Measurements from ENCODE around the gene EBI3. TPM values are rescaled to one million over a fixed set of nuclear protein-coding genes. Genes with fewer than 3 reads are reported as not detected.

EBI3 gene
- total and polyA plus RNA-seq, 2 of the 13 experiments (the other 11 are each of a cell fraction or from before 2014, with no cell fraction given), result 3.4 TPM; not detected in 1

DNA sequence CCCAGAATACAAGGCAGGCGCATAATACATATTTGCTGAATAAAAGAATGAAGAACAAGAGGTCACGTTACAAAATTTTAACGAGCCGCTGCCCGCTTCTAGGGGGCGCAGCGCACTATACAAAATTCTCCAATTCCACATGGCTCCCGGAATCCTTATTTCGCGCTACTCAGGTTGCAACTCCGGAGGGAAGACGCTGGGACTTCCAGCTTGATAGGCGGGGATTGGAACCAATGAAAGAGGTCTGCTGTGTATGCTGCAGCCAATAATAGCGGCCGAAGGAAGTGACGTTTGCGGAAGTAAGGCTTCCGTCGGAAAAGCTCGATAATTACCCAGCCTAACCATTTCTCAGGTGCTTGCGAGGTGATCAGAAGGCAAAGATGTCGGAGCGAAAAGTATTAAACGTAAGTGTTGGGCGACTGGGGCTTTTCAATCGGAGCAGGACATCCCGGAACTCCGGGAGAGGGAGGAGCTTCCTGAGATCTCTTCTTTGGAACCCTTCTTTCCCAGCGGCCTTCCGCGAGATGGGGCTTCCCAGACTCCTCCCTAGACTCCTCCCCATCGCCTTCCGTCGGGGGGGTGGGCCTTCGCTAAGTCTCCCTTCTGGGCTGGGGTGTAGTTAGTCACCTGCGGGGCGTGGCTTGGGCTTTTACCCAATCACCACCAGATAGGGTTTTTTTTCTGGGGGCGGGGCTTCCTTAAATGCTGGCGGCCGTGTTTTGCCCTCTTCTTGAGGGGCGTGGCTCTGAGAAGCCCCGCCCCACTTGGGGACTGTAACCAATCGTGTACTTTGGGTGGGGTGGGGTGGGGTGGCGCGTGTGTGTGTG lies 17.7 kb downstream of the EBI3 start, which contains the start of gene YJU2 (continued):
- TF ChIP-seq, protein P1, sequence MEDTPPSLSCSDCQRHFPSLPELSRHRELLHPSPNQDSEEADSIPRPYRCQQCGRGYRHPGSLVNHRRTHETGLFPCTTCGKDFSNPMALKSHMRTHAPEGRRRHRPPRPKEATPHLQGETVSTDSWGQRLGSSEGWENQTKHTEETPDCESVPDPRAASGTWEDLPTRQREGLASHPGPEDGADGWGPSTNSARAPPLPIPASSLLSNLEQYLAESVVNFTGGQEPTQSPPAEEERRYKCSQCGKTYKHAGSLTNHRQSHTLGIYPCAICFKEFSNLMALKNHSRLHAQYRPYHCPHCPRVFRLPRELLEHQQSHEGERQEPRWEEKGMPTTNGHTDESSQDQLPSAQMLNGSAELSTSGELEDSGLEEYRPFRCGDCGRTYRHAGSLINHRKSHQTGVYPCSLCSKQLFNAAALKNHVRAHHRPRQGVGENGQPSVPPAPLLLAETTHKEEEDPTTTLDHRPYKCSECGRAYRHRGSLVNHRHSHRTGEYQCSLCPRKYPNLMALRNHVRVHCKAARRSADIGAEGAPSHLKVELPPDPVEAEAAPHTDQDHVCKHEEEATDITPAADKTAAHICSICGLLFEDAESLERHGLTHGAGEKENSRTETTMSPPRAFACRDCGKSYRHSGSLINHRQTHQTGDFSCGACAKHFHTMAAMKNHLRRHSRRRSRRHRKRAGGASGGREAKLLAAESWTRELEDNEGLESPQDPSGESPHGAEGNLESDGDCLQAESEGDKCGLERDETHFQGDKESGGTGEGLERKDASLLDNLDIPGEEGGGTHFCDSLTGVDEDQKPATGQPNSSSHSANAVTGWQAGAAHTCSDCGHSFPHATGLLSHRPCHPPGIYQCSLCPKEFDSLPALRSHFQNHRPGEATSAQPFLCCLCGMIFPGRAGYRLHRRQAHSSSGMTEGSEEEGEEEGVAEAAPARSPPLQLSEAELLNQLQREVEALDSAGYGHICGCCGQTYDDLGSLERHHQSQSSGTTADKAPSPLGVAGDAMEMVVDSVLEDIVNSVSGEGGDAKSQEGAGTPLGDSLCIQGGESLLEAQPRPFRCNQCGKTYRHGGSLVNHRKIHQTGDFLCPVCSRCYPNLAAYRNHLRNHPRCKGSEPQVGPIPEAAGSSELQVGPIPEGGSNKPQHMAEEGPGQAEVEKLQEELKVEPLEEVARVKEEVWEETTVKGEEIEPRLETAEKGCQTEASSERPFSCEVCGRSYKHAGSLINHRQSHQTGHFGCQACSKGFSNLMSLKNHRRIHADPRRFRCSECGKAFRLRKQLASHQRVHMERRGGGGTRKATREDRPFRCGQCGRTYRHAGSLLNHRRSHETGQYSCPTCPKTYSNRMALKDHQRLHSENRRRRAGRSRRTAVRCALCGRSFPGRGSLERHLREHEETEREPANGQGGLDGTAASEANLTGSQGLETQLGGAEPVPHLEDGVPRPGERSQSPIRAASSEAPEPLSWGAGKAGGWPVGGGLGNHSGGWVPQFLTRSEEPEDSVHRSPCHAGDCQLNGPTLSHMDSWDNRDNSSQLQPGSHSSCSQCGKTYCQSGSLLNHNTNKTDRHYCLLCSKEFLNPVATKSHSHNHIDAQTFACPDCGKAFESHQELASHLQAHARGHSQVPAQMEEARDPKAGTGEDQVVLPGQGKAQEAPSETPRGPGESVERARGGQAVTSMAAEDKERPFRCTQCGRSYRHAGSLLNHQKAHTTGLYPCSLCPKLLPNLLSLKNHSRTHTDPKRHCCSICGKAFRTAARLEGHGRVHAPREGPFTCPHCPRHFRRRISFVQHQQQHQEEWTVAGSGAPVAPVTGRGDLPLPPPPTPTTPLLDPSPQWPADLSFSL (CRISPR knock-in tag; IDR thresholded peaks at IDR 0.05), result no peak
- no peak for TF ChIP-seq KLF9 (CRISPR knock-in tag; IDR thresholded peaks at IDR 0.05; ENCODE audit: low read depth)
- no peak for TF ChIP-seq FOXP1 (IDR thresholded peaks at IDR 0.05)
- TF ChIP-seq FOXP1 (CRISPR knock-in tag; IDR thresholded peaks at IDR 0.05), result peak; percentile 38; the same call in 1 of the 2 replicates
- TF ChIP-seq, protein P2, sequence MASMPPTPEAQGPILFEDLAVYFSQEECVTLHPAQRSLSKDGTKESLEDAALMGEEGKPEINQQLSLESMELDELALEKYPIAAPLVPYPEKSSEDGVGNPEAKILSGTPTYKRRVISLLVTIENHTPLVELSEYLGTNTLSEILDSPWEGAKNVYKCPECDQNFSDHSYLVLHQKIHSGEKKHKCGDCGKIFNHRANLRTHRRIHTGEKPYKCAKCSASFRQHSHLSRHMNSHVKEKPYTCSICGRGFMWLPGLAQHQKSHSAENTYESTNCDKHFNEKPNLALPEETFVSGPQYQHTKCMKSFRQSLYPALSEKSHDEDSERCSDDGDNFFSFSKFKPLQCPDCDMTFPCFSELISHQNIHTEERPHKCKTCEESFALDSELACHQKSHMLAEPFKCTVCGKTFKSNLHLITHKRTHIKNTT (CRISPR knock-in tag; IDR thresholded peaks at IDR 0.05), result no peak
- TF ChIP-seq, protein P3, sequence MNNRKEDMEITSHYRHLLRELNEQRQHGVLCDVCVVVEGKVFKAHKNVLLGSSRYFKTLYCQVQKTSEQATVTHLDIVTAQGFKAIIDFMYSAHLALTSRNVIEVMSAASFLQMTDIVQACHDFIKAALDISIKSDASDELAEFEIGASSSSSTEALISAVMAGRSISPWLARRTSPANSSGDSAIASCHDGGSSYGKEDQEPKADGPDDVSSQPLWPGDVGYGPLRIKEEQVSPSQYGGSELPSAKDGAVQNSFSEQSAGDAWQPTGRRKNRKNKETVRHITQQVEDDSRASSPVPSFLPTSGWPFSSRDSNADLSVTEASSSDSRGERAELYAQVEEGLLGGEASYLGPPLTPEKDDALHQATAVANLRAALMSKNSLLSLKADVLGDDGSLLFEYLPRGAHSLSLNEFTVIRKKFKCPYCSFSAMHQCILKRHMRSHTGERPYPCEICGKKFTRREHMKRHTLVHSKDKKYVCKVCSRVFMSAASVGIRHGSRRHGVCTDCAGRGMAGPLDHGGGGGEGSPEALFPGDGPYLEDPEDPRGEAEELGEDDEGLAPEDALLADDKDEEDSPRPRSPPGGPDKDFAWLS (CRISPR knock-in tag; IDR thresholded peaks at IDR 0.05; ENCODE audit: borderline replicate concordance), result no peak
- no peak for TF ChIP-seq TEAD2 (CRISPR knock-in tag; IDR thresholded peaks at IDR 0.05)
- TF ChIP-seq, protein P4, sequence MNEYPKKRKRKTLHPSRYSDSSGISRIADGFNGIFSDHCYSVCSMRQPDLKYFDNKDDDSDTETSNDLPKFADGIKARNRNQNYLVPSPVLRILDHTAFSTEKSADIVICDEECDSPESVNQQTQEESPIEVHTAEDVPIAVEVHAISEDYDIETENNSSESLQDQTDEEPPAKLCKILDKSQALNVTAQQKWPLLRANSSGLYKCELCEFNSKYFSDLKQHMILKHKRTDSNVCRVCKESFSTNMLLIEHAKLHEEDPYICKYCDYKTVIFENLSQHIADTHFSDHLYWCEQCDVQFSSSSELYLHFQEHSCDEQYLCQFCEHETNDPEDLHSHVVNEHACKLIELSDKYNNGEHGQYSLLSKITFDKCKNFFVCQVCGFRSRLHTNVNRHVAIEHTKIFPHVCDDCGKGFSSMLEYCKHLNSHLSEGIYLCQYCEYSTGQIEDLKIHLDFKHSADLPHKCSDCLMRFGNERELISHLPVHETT (CRISPR knock-in tag; conservative IDR thresholded peaks at IDR 0.05), result no peak; the same call in 1 of the 2 replicates
- no peak for TF ChIP-seq ZNF484 (CRISPR knock-in tag; IDR thresholded peaks at IDR 0.05; ENCODE audit: borderline replicate concordance, low read depth)
- TF ChIP-seq, protein P5, sequence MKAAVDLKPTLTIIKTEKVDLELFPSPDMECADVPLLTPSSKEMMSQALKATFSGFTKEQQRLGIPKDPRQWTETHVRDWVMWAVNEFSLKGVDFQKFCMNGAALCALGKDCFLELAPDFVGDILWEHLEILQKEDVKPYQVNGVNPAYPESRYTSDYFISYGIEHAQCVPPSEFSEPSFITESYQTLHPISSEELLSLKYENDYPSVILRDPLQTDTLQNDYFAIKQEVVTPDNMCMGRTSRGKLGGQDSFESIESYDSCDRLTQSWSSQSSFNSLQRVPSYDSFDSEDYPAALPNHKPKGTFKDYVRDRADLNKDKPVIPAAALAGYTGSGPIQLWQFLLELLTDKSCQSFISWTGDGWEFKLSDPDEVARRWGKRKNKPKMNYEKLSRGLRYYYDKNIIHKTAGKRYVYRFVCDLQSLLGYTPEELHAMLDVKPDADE (CRISPR knock-in tag; IDR thresholded peaks at IDR 0.05), result no peak
- TF ChIP-seq ZNF33A (CRISPR knock-in tag; IDR thresholded peaks at IDR 0.05; ENCODE audit: borderline replicate concordance), result no peak
- TF ChIP-seq NONO (IDR thresholded peaks at IDR 0.05), result no peak
- peak; percentile 19; the same call in 1 of the 2 replicates for TF ChIP-seq NONO (CRISPR knock-in tag; conservative IDR thresholded peaks at IDR 0.05)
- TF ChIP-seq ARID2 (CRISPR knock-in tag; IDR thresholded peaks at IDR 0.05; ENCODE audit: borderline replicate concordance), result no peak
- TF ChIP-seq ZFY (CRISPR knock-in tag; IDR thresholded peaks at IDR 0.05), result peak; percentile 88
- TF ChIP-seq, protein P6, sequence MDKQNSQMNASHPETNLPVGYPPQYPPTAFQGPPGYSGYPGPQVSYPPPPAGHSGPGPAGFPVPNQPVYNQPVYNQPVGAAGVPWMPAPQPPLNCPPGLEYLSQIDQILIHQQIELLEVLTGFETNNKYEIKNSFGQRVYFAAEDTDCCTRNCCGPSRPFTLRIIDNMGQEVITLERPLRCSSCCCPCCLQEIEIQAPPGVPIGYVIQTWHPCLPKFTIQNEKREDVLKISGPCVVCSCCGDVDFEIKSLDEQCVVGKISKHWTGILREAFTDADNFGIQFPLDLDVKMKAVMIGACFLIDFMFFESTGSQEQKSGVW (CRISPR knock-in tag; IDR thresholded peaks at IDR 0.05; ENCODE audit: borderline replicate concordance), result no peak
